Kidney epithelial cell (primary cell): ENCODE results near the gene C16orf95. TPM values are rescaled to one million over a fixed set of nuclear protein-coding genes. Genes with fewer than 3 reads are reported as not detected.
"Not testable (repeated sequence)": the region's sequence is repeated elsewhere in the genome, so short reads cannot be mapped to it uniquely, and the experiment has no call there.

Experiments used
- DNase-seq: peaks from one replicate; pipeline ENCODE4 v3.0.0-alpha.2; 2010; ENCODE audit warnings: low read depth
- H3K27me3 ChIP-seq: 2 replicates; pipeline ENCODE4 v1.6.0; 2011; ENCODE audit warnings: low read length; ENCODE audit not compliant: control insufficient read depth, insufficient read depth
- H3K36me3 ChIP-seq: 2 replicates; pipeline ENCODE4 v1.5.1; 2011; ENCODE audit warnings: low read length; ENCODE audit not compliant: control insufficient read depth, insufficient read depth
- H3K4me3 ChIP-seq: 2 replicates; pipeline ENCODE4 v1.5.1; 2011; ENCODE audit warnings: low read depth, mild to moderate bottlenecking, control low read depth, low read length
- total RNA-seq: library from RNA; depleted of rRNA; stranded (reverse); fragments of >200 nt; gene quantifications from 2 replicates; pipeline ENCODE4 v1.2.3, GENCODE V29; 2015
- TF ChIP-seq, protein P1 (sequence below): IDR thresholded peaks from 2 replicates; pipeline ENCODE4 v1.5.1; 2011; ENCODE audit warnings: mild to moderate bottlenecking, moderate library complexity, low read length, control low read depth, inconsistent platforms; ENCODE audit not compliant: insufficient read depth, poor library complexity, severe bottlenecking

Gene C16orf95
- total RNA-seq, 1 donor from 2014 or later: 1.7 TPM

DNA sequence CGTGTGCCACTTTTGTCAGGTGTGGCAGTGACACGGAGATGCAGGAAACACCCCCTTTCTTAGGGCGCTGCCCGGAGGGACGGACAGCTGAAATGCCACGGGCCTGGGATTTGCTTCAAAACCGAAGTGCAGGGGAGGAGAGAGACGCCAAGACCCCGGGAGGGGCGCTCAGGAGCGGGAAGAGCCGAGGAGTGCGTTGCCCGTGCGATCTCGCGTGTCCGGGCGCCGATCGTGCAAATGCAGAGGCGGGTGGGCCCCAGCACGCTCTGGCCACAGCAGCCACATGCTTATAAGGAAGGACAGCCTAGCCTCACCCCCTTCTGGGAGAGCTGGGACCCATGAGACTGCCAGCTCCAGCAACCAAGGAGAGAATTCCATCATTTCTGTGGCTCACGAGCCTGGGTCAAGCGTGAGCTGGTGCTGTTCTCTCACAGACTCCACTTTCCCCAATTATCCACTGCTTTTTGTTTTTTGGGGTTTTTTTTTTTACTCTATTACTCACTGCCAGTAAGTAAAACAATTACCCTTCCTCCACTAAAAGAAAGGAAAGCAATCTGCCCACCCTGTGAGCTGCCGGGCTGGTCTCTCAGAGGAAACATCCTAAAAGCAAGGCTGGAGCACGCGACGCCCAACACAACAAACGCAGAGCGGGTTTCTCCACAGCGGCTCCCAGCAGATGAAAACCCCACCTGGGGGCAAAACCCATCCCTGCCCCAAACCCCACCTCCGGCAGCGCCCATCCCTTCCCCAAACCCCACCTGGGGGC lies 27.2 kb upstream of the C16orf95 start:
- Histone ChIP-seq H3K4me3 (no peak overlapping the region), H3K36me3 (no peaks in the 10 kb centered on the region), H3K27me3 (no peaks in the 10 kb centered on the region)
- TF ChIP-seq, protein P1, sequence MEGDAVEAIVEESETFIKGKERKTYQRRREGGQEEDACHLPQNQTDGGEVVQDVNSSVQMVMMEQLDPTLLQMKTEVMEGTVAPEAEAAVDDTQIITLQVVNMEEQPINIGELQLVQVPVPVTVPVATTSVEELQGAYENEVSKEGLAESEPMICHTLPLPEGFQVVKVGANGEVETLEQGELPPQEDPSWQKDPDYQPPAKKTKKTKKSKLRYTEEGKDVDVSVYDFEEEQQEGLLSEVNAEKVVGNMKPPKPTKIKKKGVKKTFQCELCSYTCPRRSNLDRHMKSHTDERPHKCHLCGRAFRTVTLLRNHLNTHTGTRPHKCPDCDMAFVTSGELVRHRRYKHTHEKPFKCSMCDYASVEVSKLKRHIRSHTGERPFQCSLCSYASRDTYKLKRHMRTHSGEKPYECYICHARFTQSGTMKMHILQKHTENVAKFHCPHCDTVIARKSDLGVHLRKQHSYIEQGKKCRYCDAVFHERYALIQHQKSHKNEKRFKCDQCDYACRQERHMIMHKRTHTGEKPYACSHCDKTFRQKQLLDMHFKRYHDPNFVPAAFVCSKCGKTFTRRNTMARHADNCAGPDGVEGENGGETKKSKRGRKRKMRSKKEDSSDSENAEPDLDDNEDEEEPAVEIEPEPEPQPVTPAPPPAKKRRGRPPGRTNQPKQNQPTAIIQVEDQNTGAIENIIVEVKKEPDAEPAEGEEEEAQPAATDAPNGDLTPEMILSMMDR: no peak
- no peak for DNase-seq

DNA sequence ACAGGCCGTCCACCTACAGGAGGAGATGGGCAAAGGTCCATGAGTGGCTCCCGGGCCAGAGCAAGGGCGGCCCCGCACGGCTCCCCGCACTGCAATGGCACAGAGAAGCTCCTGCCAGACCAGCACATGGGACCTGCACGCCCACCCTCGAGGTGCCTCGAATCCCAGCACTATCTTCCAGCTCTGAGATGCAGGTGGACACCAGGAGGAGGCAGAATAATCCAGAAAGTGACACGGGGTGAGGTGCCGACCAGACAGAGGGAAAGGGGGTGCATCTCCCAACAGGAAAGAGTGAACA lies 26.5 kb upstream of the C16orf95 start:
- TF ChIP-seq, protein P1: no peak
- Histone ChIP-seq H3K4me3 (no peak overlapping the region), H3K36me3 (no peaks in the 10 kb centered on the region), H3K27me3 (no peaks in the 10 kb centered on the region)
- DNase-seq: no peak

GRCh38 chr16:87342978-87343752 lies 26.0 kb upstream of the C16orf95 start:
- Histone ChIP-seq H3K36me3 (peaks cover 1% of the 10 kb centered on the region), H3K27me3 (no peaks in the 10 kb centered on the region), H3K4me3 (no peak overlapping the region)
- no peak for DNase-seq
- TF ChIP-seq, protein P1: no peak

DNA sequence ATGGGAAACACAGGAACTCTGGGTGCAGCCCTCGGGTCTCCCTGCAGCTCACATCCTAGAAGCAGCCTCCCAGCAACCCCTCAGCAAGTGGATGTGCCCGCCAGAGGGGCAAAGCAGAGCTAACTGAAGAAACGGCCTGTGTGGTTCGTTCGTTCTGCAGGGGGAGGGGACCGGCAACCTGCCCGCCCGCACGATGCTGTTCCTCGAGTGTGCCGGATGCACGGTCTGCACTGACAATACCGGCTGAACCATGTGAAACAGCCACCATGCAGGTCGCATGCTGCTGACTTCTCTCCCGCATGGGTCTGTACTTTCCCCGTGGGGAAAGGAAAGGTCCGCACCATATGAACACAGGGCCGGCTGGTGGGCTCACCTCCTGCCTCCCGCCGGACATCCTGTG lies 25.3 kb upstream of the C16orf95 start:
- no peak for DNase-seq
- H3K36me3 ChIP-seq: peaks cover 1% of the 10 kb centered on the region
- H3K27me3 ChIP-seq: no peaks in the 10 kb centered on the region
- TF ChIP-seq, protein P1: no peak
- no peak overlapping the region for H3K4me3 ChIP-seq

DNA sequence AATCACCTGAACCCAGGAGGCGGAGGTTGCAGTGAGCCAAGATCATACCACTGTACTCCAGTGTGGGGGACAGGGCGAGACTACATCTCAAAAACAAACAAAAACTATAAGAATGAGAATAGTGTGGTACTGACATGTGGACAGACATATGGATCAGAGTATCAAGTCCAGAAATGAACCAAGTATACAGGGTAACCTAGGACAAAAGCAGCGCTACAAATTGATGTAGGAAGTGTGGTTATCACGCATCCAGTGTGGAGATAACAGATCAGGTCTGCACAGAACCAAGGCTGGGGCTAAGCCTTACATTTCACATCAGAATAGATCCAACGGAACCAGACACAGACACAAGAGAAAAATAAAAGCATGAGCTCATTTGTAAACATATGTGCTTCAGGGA lies 23.0 kb upstream of the C16orf95 start:
- DNase-seq: no peak
- no peak overlapping the region for H3K4me3 ChIP-seq
- TF ChIP-seq, protein P1: no peak
- no peaks in the 10 kb centered on the region for H3K27me3 ChIP-seq
- peaks cover 1% of the 10 kb centered on the region for H3K36me3 ChIP-seq

DNA sequence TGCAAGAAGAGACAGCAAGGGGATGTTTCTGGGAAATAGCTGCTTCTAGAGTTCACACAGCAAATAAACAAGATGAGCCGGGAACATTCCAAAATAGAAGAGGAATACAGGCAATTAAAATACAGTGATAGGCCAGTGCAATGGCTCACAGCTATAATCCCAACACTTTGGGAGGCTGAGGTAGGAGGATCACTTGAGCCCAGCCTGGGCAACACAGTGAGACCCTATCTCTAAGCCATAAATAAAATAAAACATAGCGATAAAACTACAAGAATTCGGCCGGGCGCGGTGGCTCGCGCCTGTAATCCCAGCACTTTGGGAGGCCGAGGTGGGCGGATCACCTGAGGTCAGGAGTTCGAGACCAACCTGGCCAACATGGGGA lies 22.5 kb upstream of the C16orf95 start:
- H3K27me3 ChIP-seq, DNase-seq, H3K36me3 ChIP-seq, H3K4me3 ChIP-seq: not testable (repeated sequence)
